HG02623 (cell line): ENCODE measurements around the gene SMARCA4.
"Not testable (repeated sequence)": the region's sequence is repeated elsewhere in the genome, so short reads cannot be mapped to it uniquely, and the experiment has no call there.

Source experiments
- ATAC-seq: cut with Tn5 transposase; IDR thresholded peaks from one replicate; pipeline ENCODE4 v1.9.1; 2021; ENCODE audit warnings: moderate library complexity; ENCODE audit not compliant: unreplicated experiment

SMARCA4 gene

DNA sequence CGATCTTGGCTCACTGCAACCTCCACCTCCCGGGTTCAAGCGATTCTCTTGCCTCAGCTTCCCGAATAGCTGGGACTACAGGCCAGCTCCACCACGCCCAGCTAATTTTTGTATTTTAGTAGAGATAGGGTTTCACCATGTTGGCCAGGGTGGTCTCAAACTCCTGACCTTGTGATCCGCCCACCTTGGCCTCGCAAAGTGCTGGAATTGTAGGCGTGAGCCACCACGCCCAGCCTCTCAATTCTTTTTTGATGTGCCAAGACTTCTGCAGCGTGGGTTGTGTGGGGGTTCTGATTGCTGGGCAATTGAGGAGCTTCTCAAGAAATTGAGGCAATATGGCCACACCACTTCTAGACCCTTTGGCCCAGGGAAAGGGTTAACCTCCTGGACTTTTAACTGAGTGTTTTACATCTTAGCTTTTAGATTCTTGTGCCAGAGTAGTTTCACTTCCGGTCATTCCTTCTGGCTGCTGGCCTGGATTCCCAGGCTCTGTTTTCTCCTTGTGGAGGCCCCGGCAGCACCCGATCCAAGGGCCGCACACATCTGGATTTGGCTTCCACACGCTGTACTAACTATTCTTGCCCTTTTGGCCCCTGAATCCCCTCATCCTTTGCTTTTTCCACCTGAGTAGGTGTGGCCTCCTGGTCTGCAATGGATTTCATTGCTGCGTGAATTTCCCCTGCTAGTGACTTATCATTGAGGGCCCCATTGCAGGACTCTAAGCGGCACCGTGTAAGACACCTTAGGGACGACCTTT, 14.7 kb downstream of the SMARCA4 start:
- no peak for ATAC-seq

DNA sequence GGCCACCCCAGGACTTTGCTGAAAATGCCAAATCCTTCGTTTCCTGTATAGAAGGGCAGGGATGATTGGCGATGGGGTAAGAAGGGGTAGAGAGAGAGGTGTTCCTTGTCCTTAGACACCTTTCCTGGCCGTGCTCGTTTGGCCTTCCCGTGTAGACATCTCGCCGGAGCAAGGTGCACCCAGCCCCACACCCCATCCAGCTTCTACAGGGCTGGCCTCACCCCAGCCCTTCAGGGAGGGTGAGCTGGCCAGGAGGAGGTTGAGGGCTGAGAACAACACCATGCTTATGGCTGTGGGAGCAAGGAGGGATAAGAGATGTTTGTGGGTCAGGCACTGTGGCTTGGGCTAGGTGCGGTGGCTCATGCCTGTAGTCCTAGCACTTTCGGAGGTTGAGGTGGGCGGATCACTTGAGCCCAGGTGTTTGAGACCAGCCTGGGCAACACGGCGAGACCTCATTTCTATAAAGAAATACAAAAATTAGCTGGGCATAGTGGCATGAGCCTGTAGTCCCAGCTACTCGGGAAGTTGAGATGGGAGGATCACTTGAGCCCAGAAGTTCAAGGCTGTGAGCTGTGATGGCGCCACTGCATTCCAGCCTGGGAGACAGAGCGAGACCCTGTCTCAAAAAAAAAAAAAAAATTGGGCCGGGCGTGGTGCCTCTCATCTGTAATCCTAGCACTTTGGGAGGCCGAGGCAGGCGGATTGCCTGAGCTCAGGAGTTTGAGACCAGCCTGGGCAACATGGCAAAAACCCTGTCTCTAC, 15.5 kb downstream of the SMARCA4 start:
- ATAC-seq: no peak

DNA sequence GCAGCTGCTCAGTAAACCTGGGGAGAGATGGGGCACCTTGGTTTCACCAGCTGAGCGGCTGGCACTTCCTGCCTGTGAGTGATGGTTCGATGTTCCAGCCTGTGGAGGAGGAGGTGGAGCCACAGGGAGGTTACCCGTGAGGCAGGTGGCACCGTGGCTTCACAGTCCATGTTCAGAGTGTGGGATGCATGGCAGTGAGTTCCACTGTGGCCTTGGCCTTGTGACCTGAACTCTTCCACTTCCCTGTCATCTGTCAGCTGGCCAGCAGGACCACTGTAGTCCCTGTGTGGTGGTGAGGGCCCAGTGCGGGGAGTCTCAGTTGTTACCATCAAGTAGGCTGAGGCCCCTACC, 16.9 kb downstream of the SMARCA4 start:
- ATAC-seq: no peak

DNA sequence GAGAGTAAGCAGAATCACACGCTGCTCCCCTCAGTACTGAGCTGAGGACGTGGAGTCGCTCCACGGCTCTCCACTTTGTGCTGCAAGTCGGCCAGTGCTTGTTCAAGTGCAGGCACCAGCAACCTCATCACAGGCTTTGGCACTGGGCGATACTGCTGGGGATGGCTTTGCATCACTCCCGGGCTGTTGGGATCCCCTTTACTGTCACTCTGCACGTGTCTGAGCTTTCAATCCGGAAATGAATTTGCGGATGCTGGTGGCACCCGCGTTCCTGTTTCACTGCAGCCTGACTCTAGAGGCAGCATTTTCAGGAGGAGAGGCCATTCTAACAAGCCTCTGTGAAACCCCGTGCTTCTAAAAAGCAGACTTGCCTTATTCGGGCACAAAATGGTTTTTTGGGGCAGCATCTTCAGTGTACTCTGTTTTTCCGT, 19.1 kb downstream of the SMARCA4 start:
- no peak for ATAC-seq

DNA sequence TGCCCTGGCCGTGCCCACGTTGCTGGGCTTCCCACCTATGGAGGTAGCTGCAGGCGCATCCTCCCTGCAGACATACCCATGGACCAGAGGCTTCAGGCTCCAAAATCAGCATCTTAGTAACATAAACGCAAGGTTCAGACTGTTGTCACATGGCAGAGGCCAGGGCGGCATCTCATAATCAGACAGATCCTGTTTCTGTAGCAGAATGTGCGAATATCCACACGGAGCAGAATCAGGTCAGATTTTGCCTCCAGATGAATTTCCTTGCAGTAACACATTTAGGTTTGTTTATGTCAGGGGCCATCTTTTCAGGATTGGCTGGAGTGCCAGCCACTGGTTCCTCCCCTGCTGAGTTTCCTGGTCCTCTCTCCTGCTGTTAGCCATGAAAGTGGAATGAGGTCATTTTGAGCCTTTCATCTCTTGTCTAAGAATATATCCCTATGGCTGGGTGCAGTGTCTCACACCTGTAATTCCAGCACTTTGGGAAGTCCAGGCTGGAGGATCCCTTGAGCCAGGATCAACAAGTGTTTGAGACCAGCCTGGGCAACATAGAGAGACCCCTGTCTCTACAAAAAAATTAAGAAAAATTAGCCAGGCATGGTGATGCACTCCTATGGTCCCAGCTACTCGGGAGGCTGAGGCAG, 20.5 kb downstream of the SMARCA4 start:
- ATAC-seq: no peak

DNA sequence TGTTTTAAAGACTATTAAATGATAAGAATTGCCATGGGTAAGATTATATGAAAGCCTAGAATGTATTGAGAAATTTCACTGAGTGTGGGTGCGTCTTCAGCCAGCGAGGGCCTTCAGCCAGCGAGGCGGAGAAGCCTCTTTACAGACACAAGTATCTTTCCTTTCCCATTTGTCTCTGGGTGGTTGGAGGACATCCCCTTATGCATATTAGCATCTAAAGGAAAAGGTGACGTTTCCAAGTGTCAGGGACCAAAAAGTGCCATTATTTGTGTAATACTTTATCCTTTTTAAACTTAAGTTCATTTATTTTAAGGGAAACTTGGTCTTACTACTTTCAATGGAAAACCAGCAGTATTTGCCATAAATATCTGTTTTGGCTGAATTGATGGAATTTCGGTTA, 22.2 kb downstream of the SMARCA4 start:
- ATAC-seq: no peak

DNA sequence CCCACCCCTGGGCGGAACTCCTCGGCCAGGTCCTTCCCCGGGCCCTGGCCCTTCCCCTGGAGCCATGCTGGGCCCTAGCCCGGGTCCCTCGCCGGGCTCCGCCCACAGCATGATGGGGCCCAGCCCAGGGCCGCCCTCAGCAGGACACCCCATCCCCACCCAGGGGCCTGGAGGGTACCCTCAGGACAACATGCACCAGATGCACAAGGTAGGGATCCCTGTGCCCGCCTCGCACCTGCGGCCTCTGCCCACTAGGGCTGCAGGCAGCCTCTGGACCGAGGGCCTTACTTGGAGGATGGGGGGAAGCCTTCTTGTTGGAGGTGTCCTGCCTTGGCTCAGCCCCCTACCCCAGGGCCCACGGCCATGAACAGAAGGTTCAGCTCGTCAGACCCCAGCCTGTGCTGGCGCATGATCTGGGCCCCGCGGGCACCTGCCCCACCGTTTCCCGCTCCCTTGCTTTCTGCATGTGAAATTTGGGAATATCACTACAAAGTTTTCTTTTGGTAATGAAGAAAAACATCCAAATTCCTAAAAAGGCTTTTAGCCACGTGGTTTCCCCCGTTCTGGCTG, 23.4 kb downstream of the SMARCA4 start:
- no peak for ATAC-seq

DNA sequence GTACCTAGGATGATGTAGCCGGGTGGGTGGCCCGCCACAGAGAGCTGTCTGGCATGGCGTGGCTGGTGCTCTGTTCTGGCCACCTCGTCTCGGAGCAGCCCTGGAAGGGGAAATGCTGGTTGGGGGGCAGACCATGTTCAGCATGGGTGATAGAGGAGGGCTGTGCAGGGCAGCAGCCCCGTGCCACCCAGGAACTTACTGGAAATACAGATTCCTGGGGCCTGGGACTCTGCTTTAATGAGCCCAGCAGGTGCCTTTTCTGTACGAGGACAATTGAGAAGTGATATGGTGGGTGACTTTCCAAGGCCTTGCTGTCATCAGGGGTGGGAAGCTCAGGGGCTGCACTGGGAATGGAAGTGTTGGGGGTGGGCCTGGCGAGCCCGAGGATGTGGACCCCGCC, 24.7 kb downstream of the SMARCA4 start:
- ATAC-seq: no peak

DNA sequence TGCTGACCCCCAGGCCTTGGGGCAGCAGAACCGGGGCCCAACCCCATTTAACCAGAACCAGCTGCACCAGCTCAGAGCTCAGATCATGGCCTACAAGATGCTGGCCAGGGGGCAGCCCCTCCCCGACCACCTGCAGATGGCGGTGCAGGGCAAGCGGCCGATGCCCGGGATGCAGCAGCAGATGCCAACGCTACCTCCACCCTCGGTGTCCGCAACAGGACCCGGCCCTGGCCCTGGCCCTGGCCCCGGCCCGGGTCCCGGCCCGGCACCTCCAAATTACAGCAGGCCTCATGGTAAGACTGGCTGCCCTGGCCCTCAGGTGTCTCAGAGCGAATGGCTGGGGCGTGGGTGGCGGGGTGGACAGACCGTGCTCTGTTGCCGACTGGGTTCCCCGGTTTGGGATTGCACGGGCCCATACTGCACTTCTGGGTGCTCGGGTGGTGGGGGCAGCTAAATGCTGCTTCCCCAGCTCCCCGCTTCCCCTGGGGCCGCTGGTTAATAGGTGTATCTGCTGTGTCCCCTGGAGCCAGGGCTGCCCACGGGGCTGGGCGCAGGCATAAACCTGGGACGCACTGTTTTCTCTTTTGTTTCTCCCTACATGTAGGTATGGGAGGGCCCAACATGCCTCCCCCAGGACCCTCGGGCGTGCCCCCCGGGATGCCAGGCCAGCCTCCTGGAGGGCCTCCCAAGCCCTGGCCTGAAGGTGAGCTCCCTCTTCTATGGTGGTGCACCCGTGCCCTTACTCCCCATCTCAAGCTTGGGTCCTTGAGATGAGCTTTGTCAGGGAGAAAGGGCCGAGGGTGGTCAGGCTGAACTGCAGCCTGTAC, 25.7 kb downstream of the SMARCA4 start:
- no peak for ATAC-seq

DNA sequence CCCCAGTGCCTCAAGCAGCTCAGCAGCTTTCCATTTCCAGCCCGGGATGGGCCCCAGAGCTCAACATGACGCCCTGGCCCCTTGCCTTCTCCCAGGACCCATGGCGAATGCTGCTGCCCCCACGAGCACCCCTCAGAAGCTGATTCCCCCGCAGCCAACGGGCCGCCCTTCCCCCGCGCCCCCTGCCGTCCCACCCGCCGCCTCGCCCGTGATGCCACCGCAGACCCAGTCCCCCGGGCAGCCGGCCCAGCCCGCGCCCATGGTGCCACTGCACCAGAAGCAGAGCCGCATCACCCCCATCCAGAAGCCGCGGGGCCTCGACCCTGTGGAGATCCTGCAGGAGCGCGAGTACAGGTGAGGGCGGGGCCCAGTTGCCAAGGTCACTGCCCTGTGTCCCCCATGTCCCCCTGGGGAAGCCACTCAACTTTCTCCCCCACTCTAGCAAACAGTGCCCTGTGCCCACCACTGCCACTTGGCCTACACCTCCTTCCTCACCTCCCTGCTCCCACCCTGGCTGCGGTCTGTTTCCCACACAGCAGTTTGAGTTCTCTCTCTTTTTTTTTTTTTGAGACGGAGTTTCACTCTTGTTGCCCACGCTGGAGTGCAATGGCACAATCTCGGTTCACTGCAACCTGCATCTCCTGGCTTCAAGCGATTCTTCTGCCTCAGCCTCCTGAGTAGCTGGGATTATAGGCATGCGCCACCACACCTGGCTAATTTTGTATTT, 26.9 kb downstream of the SMARCA4 start:
- no peak for ATAC-seq

DNA sequence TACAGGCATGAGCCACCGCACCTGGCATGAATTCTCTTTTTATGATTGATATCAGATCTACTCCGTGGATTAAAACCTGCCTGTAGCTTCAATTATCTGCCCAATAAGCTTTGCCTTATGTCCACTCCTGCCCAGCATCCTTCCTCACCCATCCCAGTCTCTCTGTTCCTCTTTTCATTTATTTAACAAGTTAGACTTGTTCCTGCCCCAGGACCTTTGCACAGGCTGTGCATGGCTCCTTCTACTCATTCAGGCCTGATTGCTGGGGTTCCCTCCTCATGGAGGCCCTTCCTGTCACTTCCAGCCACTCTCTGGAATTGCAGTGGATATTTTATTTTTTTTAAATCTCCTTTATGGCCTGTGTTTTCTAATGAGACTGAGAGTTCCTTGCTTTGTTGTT, 27.6 kb downstream of the SMARCA4 start:
- no peak for ATAC-seq

DNA sequence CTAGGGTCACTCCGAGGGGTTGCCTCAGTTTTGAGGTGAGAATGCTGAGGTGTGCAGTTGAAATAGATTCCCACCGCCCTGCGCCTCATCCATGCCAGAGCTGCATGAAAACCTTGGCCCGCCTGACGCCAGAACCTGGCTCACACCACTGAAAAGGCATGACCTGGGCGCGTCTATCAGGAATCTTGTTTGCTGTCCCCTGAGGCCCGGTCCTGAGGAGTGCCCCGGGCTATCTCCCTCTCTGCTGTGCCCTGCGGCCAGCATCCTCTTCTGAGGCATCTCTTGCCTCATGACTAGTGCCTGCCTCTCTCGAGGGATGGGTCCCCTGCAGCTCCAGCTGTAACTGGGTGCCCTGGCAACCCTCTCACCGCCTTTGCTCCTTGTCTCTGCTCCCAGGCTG, 28.1 kb downstream of the SMARCA4 start:
- ATAC-seq: no peak

DNA sequence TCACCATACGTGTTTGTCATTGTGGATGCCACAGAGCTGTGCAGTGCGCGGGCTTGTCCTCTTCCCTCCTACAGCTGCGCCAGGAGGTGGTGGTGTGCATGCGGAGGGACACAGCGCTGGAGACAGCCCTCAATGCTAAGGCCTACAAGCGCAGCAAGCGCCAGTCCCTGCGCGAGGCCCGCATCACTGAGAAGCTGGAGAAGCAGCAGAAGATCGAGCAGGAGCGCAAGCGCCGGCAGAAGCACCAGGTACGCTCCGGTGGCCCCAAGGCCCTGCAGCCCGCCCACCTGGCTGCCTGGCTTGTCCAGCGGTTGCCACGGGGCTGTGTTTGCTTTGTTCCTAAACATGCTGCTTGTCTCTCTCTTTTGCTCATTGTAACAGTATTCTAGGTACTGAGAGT, 30.2 kb downstream of the SMARCA4 start:
- ATAC-seq: no peak

DNA sequence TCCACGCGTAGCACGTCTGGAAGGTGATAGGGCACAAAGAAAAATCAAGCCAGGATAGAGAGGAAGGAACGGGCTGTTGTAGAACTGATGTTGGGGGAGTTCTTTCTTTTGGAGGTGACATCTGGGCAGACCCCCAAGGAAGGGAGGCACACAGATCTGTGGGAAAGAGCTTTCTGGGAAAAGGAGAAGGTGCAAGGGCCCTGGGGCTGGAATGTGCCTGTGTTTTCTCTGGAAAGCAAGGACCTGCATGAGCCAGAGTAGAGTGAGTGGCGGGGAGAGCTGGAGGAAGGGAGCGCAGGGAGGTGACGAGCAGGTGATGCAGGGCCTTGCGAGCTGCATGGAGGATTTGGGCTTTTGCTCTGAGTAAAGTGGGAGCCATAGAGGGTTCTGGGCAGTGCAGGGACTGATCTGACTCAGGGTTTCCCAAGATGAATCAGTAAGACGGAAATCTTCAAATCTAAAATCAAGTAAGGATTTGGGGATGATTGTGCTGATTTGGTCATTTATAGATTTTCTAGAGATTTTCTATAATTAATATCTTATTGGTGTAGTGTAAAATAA, 30.8 kb downstream of the SMARCA4 start:
- no peak for ATAC-seq

DNA sequence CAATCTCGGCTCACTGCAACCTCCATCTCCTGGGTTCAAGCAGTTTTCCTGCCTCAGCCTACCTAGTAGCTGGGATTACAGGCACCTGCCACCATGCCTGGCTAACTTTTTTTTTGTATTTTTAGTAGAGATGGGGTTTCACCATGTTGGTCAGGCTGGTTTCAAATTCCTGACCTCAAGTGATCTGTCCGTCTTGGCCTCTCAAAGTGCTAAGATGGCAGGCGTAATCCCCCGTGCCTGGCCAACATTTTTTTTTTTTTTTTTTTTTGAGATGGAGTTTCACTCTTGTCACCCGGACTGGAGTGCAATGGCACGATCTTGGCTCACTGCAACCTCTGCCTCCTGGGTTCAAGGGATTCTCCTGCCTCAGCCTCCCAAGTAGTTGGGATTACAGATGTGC, 31.3 kb downstream of the SMARCA4 start:
- ATAC-seq: not testable (repeated sequence)

DNA sequence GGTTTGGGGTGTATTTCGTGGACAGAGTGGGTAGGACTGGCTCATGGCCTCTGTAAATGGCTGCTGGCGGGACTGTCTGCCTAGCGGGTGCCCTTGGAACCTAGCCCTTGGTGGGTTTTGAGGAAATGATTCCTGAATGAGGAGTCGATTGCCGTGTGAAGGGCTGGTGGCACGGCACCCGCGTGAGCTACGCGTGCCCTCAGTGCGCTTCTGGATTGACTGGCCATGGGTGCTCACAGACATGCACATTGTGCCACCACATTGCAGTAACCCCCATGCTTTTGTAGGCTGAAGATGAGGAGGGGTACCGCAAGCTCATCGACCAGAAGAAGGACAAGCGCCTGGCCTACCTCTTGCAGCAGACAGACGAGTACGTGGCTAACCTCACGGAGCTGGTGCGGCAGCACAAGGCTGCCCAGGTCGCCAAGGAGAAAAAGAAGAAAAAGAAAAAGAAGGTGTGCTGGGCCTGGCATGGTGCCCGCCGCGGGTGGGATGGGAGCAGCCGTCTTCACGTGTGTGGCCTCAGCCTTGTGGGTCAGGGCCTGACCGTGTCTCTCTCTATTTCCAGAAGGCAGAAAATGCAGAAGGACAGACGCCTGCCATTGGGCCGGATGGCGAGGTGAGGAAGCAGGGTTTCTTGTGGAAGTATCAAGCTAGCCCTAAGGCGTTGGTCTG, 35.2 kb downstream of the SMARCA4 start:
- no peak for ATAC-seq

DNA sequence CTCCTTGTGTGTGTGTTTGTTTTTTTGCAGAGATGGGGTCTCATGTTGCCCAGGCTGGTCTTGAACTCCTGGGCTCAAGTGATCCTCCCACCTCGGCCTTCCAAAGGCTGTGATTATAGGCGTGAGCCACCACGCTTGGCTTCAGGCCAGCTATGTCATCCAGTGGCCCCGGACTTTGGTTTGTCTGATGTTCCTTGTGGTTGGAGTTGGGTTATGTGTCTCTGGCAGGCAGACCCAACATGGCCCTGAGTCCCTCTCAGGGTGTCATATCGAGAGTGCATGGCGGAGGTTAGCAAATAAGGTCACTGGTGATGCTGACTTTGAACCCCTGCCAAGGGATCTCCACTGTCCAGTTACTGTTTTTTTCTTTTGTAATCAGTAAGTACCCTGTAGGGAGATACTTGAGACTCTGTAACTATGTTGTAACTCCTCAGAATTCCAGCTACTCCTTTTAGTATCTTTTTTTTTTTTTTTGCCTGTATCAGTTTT, 37.3 kb downstream of the SMARCA4 start:
- ATAC-seq: no peak

DNA sequence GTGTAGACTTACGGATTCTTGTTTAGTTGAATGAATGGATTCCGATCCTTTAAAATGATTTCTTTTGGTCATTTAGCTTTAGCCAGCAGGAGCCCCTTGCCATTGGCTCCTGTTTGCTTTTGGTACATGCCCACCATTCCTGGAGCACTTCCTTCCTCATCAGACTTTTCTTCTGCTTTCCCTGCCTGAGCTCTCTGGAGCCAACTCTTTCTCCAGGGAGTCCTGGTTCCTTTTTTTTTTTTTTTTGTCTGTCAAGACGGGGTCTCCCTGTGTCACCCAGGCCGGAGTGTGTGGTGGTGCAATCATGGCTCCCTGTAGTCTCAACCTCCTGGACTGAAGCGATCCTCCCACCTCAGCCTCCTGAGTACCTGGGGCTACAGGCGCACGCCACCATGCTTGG, 37.8 kb downstream of the SMARCA4 start:
- no peak for ATAC-seq

DNA sequence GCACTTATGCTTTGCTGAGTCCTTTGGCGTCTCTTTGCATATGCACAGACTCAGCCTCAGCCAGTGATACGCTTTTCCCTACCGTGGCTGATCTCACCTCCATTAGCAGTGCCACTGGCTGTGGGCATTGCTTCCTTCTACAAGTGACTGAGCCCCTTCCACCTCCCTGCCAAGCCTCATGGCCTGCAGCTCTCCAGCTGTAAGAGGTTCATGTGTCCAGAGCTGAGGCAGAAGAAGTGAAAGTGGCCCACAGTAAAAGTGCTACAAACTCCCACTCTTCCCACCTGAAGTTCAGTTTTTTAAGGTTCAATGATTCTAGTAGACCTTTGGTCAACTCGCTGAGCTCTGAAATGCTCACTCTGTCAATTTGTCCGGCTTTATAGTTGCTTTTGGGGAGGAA, 44.7 kb downstream of the SMARCA4 start:
- ATAC-seq: no peak
